Sigmoid colon (tissue), 4 donors: Measurements from ENCODE around the gene ADGRL2.

Experiments used
- EP300 ChIP-seq, 4 donors: sonication (generic); formaldehyde crosslinking; IDR thresholded peaks; one replicate each; pipeline ENCODE4 v1.6.1; 2017; ENCODE audit warnings: antibody characterized with exemption in 4 of 4
- POLR2A ChIP-seq, 2 donors: fragments of 450-650 bp; IDR thresholded peaks; one replicate each; pipeline ENCODE4 v1.6.1; 2016; ENCODE audit warnings: antibody characterized with exemption in 2 of 2, mild to moderate bottlenecking in 2 of 2, moderate library complexity in 2 of 2
- POLR2AphosphoS5 ChIP-seq, 4 donors: sonication (generic); formaldehyde crosslinking; IDR thresholded peaks; one replicate each; pipeline ENCODE4 v1.6.1; 2017; ENCODE audit warnings: antibody characterized with exemption in 4 of 4
- TF ChIP-seq, protein P1 (sequence below), 4 experiments: fragments of 450-650 bp in 3 of 4; fragments of 200-600 bp in 1 of 4; IDR thresholded peaks; one replicate each; pipeline ENCODE4 v1.5.1; 2016 to 2019; ENCODE audit warnings: antibody characterized with exemption in 4 of 4, mild to moderate bottlenecking in 3 of 4, moderate library complexity in 2 of 4

DNA sequence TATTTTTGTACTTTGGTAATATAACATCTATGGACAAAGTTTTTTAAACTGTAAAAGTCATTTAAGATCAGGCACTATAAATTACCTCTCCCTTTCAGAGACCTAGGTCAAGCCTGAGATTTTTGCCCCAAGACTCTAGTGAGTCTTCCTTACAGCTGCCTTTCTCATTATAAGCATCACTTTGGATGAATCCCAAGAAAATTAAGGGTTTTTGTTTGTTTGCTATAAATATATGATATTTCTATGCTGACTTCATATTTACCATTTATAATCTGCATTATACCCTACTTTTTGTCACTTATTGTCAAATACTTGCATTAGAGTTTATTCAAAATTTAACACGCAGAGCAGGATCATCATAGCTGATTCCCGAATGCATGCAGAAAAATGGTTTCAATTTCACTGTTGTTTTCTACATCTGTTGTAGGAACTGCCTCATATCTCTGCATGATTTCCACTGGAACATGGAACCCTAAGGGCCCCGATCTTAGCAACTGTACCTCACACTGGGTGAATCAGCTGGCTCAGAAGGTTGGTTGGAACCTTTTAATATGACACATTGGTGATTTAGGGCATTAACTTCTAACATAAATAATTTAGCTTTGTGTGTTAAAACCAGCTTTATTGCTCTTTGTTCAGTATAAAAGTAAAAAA, 150.0 kb downstream of the ADGRL2 start:
- TF ChIP-seq POLR2A (IDR thresholded peaks at IDR 0.05) (no peak), EP300 (IDR thresholded peaks at IDR 0.05) (no peak), POLR2AphosphoS5 (IDR thresholded peaks at IDR 0.05) (no peak)
- TF ChIP-seq, protein P1, sequence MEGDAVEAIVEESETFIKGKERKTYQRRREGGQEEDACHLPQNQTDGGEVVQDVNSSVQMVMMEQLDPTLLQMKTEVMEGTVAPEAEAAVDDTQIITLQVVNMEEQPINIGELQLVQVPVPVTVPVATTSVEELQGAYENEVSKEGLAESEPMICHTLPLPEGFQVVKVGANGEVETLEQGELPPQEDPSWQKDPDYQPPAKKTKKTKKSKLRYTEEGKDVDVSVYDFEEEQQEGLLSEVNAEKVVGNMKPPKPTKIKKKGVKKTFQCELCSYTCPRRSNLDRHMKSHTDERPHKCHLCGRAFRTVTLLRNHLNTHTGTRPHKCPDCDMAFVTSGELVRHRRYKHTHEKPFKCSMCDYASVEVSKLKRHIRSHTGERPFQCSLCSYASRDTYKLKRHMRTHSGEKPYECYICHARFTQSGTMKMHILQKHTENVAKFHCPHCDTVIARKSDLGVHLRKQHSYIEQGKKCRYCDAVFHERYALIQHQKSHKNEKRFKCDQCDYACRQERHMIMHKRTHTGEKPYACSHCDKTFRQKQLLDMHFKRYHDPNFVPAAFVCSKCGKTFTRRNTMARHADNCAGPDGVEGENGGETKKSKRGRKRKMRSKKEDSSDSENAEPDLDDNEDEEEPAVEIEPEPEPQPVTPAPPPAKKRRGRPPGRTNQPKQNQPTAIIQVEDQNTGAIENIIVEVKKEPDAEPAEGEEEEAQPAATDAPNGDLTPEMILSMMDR (IDR thresholded peaks at IDR 0.05): no peak
